Embryonic facial prominence (tissue), 1 donor: Measurements from ENCODE around the gene OR5AP2.
"Not testable (repeated sequence)": the region's sequence is repeated elsewhere in the genome, so short reads cannot be mapped to it uniquely, and the experiment has no call there.

Experiments
- DNase-seq: peaks from one replicate; pipeline ENCODE4 v3.0.0-alpha.2; 2016; ENCODE audit errors: extremely low spot score

The OR5AP2 gene

GRCh38 chr11:56642339-56642738 is at the start of gene OR5AP2:
Gene OR5AP2 (minus strand): TSS chr11:56642439. CDS start chr11:56642439, 0 bp downstream.
- DNase-seq: no peak

GRCh38 chr11:56691179-56691578 is 48.9 kb upstream of the OR5AP2 start:
- not testable (repeated sequence) for DNase-seq

GRCh38 chr11:56688554-56689100 is 46.4 kb upstream of the OR5AP2 start:
- no peak for DNase-seq

- no peak for DNase-seq
These were observed 28.7 kb upstream of the OR5AP2 start for GRCh38 chr11:56670984-56671383.

- DNase-seq: no peak
These were observed 21.1 kb upstream of the OR5AP2 start, which contains the start of gene OR5AR1 for GRCh38 chr11:56663386-56663785. Gene OR5AR1 (plus strand): TSS chr11:56663686. CDS start chr11:56663686, 0 bp downstream.

- no peak for DNase-seq
These were observed 17.5 kb upstream of the OR5AP2 start for GRCh38 chr11:56659755-56660154.

- DNase-seq: no peak
These were observed 4.7 kb downstream of the OR5AP2 start for GRCh38 chr11:56637500-56637899.

- DNase-seq: no peak
These were observed 5.4 kb downstream of the OR5AP2 start for GRCh38 chr11:56636861-56637260.

DNA sequence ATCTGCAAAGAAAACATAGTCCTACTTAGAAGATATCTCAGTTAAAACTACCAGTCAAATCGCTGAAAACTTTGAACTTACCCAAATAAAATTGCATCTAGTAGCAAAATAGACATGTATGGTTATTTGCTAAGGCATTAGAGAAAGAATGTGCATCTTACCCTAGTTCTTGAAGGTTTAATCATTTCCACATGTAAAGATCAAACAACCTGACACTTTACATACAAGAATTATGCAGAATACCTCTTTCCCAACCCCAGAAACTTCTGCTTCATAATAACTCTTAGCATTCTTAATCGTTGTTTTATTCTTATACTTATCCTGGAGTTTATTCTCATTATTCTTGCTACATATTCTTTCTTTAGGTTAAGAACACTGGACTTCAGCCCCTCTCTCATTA is 9.9 kb downstream of the OR5AP2 start:
- no peak for DNase-seq

DNA sequence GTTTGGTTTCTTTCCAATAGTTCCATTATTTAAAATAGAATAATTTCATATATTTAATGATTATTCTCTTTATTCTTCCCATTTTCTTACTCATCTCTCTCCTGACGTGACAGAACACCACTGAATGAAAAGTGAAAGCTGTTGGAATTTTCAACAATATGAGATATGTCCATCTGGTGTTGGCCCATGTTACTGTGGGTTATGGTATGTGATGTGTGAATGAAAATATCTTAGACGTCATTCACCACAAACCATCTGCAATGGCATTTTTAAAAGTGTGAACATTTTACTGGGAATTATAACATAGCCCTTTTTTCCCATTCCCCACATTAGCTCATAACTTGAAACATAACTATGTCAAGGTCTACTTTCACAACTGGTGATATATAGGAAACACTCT is 16.3 kb downstream of the OR5AP2 start:
- DNase-seq: no peak

GRCh38 chr11:56624661-56625110 is 17.6 kb downstream of the OR5AP2 start:
- DNase-seq: no peak

DNA sequence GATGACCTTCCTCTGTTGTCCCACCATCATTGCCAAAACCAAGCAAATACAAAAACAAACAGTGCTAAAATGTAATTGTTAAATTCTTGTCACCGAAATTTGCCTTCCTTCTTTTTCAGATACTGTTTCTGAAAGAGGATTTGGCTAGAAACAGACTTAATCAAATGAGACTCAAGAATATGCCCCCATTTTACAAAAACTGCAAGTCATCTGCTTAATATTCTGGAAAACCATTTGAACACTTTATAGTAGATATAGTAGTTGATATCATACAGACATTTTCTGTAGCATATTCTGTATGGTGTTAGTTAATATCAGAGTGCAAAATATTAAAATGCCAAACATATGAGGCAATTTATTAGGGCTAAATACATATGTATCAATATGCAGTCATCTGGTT is 31.1 kb downstream of the OR5AP2 start:
- no peak for DNase-seq

GRCh38 chr11:56592088-56592717 is 50.0 kb downstream of the OR5AP2 start:
- not testable (repeated sequence) for DNase-seq
